GM06990 (cell line): ENCODE measurements around the gene SLC66A2.

Experiments
- DNase-seq: peaks from one replicate; pipeline ENCODE4 v3.0.0-alpha.2; 2011; ENCODE audit not compliant: insufficient read length; ENCODE audit errors: extremely low read depth
- H3K27me3 ChIP-seq: replicated peaks from 2 replicates; pipeline ENCODE4 v1.6.0; 2011; ENCODE audit warnings: low read length; ENCODE audit not compliant: control insufficient read depth, insufficient read depth
- H3K36me3 ChIP-seq: 2 replicates; pipeline ENCODE4 v1.5.1; 2011; ENCODE audit warnings: low read length; ENCODE audit not compliant: control insufficient read depth, insufficient read depth
- H3K4me3 ChIP-seq: replicated peaks from 2 replicates; pipeline ENCODE4 v1.5.1; 2011; ENCODE audit warnings: low read depth, mild to moderate bottlenecking, control low read depth, low read length
- CTCF ChIP-seq: IDR thresholded peaks from 2 replicates; pipeline ENCODE4 v1.5.1; 2011; ENCODE audit warnings: low read length, control low read depth, mild to moderate bottlenecking, inconsistent platforms; ENCODE audit not compliant: insufficient read depth, poor library complexity, severe bottlenecking

The SLC66A2 gene

DNA sequence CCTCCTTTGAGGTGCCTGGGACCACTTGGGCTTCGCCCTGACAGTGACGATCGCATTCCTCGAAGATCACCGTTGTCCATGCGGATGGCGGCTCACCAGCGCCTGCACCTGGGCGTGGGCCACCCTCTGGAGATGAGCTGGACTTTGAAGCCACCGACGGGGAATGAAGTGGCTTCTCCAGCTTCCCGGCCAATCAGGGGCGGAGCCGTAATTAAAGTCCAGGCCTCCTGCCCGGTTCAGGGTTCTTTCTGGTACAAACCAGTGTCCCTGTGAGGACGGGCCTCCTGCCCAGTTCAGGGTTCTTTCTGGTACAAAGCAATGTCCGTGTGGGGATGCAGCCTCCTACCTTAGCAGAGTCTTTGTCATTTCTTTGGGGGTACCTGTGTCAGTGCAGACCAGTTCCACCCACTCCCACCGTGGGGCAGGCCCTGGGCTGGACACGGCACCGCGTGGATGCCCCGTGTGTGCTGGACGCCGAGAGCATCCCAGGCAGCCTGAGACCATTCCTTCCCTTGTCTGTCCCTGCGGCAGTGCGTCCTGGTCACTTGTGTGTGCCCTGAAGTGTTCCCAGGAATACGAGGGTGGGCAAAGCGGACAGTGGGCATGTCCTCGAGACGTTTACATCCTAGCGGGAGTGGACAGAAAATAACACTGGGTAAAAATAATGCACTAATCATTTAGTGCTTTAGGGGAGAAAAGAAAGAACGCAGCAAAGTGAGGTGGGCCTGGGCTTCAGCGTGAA, 98.7 kb downstream of the SLC66A2 start:
- Histone ChIP-seq H3K27me3 (no peaks in the 10 kb centered on the region), H3K36me3 (no peaks in the 10 kb centered on the region), H3K4me3 (no peak overlapping the region)
- TF ChIP-seq CTCF = no peak
- no peak for DNase-seq
